B cell (primary cell): ENCODE measurements around the gene SHH. TPM values are rescaled to one million over a fixed set of nuclear protein-coding genes. Genes with fewer than 3 reads are reported as not detected.

Source experiments
- ATAC-seq: fragments of 200-7000 bp; cut with Tn5 transposase; one replicate; pipeline ENCODE4 v1.10.0; 2021; ENCODE audit warnings: low read depth, mild to moderate bottlenecking, moderate number of reproducible peaks, moderate library complexity
- CTCF ChIA-PET: fragments of 350-600 bp; sonication (Branson Sonifier 250); formaldehyde crosslinking; loops from one replicate; lab custom pipeline; 2021; ENCODE audit warnings: antibody characterized with exemption, inconsistent platforms; lab: Charles Lee
- POLR2A ChIA-PET: fragments of 350-600 bp; sonication (Branson Sonifier 250); formaldehyde crosslinking; loops from one replicate; lab custom pipeline; 2021; ENCODE audit warnings: antibody characterized with exemption; lab: Charles Lee
- DNase-seq: peaks from one replicate; pipeline ENCODE4 v3.0.0; 2013
- H2AFZ ChIP-seq: 2 replicates; pipeline ENCODE4 v1.6.1; 2012; ENCODE audit warnings: mild to moderate bottlenecking, low read depth, low read length; ENCODE audit not compliant: insufficient read depth, poor library complexity, severe bottlenecking
- H3K27ac ChIP-seq, 2 donors: 1 replicate in 1 of 2; 2 replicates in 1 of 2; pipeline ENCODE4 v1.5.1; 2012 to 2013; ENCODE audit warnings: low read length in 2 of 2, mild to moderate bottlenecking in 2 of 2, moderate library complexity in 1 of 2
- H3K27me3 ChIP-seq, 4 experiments: fragments of 200-600 bp in 1 of 4; sonication (generic) in 1 of 4; replicated peaks in 1 of 4; 1 replicate in 2 of 4; 2 replicates in 2 of 4; pipeline versions ENCODE4 v1.6.1 to v1.7.0; 2013 to 2016; ENCODE audit warnings: low read length in 3 of 4, mild to moderate bottlenecking in 2 of 4, mixed read lengths in 1 of 4, moderate library complexity in 1 of 4; ENCODE audit not compliant: insufficient read depth in 4 of 4, control insufficient read depth in 3 of 4; ENCODE audit errors: control extremely low read depth in 1 of 4
- H3K36me3 ChIP-seq, 2 experiments: replicated peaks in 1 of 2; 1 replicate in 1 of 2; 2 replicates in 1 of 2; pipeline versions ENCODE4 v1.6.1 to v1.7.1; 2013; ENCODE audit warnings: low read length in 1 of 2; ENCODE audit not compliant: insufficient read depth in 2 of 2, control insufficient read depth in 1 of 2; ENCODE audit errors: control extremely low read depth in 1 of 2, extremely low read depth in 1 of 2
- H3K4me1 ChIP-seq, 2 donors: fragments of 200-600 bp in 1 of 2; sonication (generic) in 1 of 2; 1 replicate in 1 of 2; 2 replicates in 1 of 2; pipeline versions ENCODE4 v1.5.1 to v1.6.1; 2013 to 2017; ENCODE audit warnings: low read length in 2 of 2; ENCODE audit not compliant: control insufficient read depth in 2 of 2, insufficient read depth in 2 of 2
- H3K4me2 ChIP-seq: replicated peaks from 2 replicates; pipeline ENCODE3; 2012; ENCODE audit warnings: mild to moderate bottlenecking, low read depth, low read length; ENCODE audit not compliant: poor library complexity, severe bottlenecking
- H3K4me3 ChIP-seq, 5 experiments: fragments of 200-600 bp in 1 of 5; sonication (generic) in 1 of 5; 1 replicate in 3 of 5; 2 replicates in 2 of 5; pipeline versions ENCODE4 v1.5.1 to v1.7.0; 2011 to 2016; ENCODE audit warnings: low read length in 4 of 5, mild to moderate bottlenecking in 4 of 5, low read depth in 2 of 5, control low read depth in 1 of 5, moderate library complexity in 1 of 5; ENCODE audit not compliant: insufficient read depth in 1 of 5; ENCODE audit errors: control extremely low read depth in 1 of 5, extremely low read depth in 1 of 5
- H3K79me2 ChIP-seq: fragments of 200-600 bp; sonication (generic); one replicate; pipeline ENCODE4 v1.6.0; 2016; ENCODE audit warnings: low read length; ENCODE audit not compliant: control insufficient read depth, insufficient read depth
- H3K9ac ChIP-seq: fragments of 200-600 bp; sonication (generic); 2 replicates; pipeline ENCODE4 v1.6.1; 2017; ENCODE audit warnings: mild to moderate bottlenecking, low read length, moderate library complexity
- H3K9me3 ChIP-seq, 3 donors: one replicate each; pipeline versions ENCODE4 v1.6.1 to v1.7.1; 2013; ENCODE audit warnings: low read length in 2 of 3; ENCODE audit not compliant: control insufficient read depth in 2 of 3, insufficient read depth in 1 of 3; ENCODE audit errors: control extremely low read depth in 1 of 3
- H4K20me1 ChIP-seq: 2 replicates; pipeline ENCODE4 v1.6.0; 2012; ENCODE audit warnings: mild to moderate bottlenecking, low read length; ENCODE audit not compliant: insufficient read depth, control insufficient read depth, poor library complexity, severe bottlenecking
- H3K27ac Mint-ChIP-seq: one replicate; pipeline ENCODE4 v1.8.0; 2021; ENCODE audit warnings: mixed read lengths
- H3K27me3 Mint-ChIP-seq: one replicate; pipeline ENCODE4 v1.8.0; 2021; ENCODE audit warnings: mixed read lengths
- H3K4me1 Mint-ChIP-seq: one replicate; pipeline ENCODE4 v1.8.0; 2021; ENCODE audit warnings: mixed read lengths
- H3K4me3 Mint-ChIP-seq: one replicate; pipeline ENCODE4 v1.8.0; 2021; ENCODE audit warnings: mixed read lengths
- H3K9me3 Mint-ChIP-seq: one replicate; pipeline ENCODE4 v1.8.0; 2022; ENCODE audit warnings: mixed read lengths; ENCODE audit not compliant: insufficient read depth
- CTCF ChIP-seq: fragments of 200-600 bp; IDR thresholded peaks from one replicate; pipeline ENCODE4 v1.8.0; 2022; ENCODE audit warnings: antibody characterized with exemption, mild to moderate bottlenecking
- EZH2 ChIP-seq: IDR thresholded peaks from 2 replicates; pipeline ENCODE4 v1.6.1; 2012; ENCODE audit warnings: borderline replicate concordance, low read depth, mild to moderate bottlenecking, moderate library complexity, low read length; ENCODE audit not compliant: insufficient read depth, poor library complexity, severe bottlenecking
- WGBS: methylation state at CpG from one replicate; pipeline ENCODE4 v1.1.5; 2013; ENCODE audit warnings: missing lambda C conversion rate; ENCODE audit not compliant: insufficient coverage; 5-methylcytosine and 5-hydroxymethylcytosine counted together
- intact Hi-C: fragments of 100-400 bp; cut with micrococcal nuclease; formaldehyde crosslinking; loops from one replicate; pipeline ENCODE4 v1.10.0; 2022
- polyA plus RNA-seq: library from polyadenylated mRNA; depleted of rRNA; stranded (reverse); fragments of >200 nt; gene quantifications from 2 replicates; pipeline ENCODE4 v1.2.3, GENCODE V29; 2012
- total RNA-seq, 2 donors: library from RNA; stranded (reverse); fragments of 120-200 nt in 1 of 2; gene quantifications; 1 replicate in 1 of 2; 2 replicates in 1 of 2; pipeline versions ENCODE4 v1.2.3 to v1.2.4, GENCODE V29; 2013 to 2022

SHH gene
- total and polyA plus RNA-seq, 2 donors (not counting 1 experiment from before 2014, with no cell fraction given) = not detected

- Histone ChIP-seq H4K20me1 (no peaks in the 10 kb centered on the region), H3K79me2 (no peaks in the 10 kb centered on the region), H3K9me3 (no peaks in the 10 kb centered on the region), H3K4me3 (no peak overlapping the region), H3K36me3 (no peaks in the 10 kb centered on the region), H3K4me1 (no peaks in the 10 kb centered on the region), H2AFZ (no peak overlapping the region), H3K9ac (no peak overlapping the region), H3K4me2 (no peak overlapping the region), H3K27me3 (no peaks in the 10 kb centered on the region), H3K27ac (no peak overlapping the region)
- no peak for DNase-seq
- WGBS = 80% methylated on average over 1 of the region's 3 CpGs
- no peak for ATAC-seq
- Mint-ChIP-seq H3K4me3 (no peak overlapping the region), H3K4me1 (no peaks in the 10 kb centered on the region), H3K9me3 (no peaks in the 10 kb centered on the region), H3K27me3 (peaks cover 6% of the 10 kb centered on the region), H3K27ac (no peak overlapping the region)
- no peak for TF ChIP-seq CTCF
- TF ChIP-seq EZH2 = no peak
- ChIA-PET CTCF (no interaction called here), POLR2A (no interaction called here)
- intact Hi-C loops = no loop called here
Observed at GRCh38 chr7:155837126-155837479, 24.8 kb upstream of the SHH start.

- Histone ChIP-seq H3K4me2 (no peak overlapping the region), H3K9me3 (no peaks in the 10 kb centered on the region), H3K79me2 (no peaks in the 10 kb centered on the region), H3K27ac (no peak overlapping the region), H3K4me3 (no peak overlapping the region), H4K20me1 (no peaks in the 10 kb centered on the region), H3K36me3 (no peaks in the 10 kb centered on the region), H3K9ac (no peak overlapping the region), H2AFZ (no peak overlapping the region), H3K4me1 (no peaks in the 10 kb centered on the region), H3K27me3 (no peaks in the 10 kb centered on the region)
- POLR2A ChIA-PET = no interaction called here
- peaks cover 3% of the 10 kb centered on the region for H3K27me3 Mint-ChIP-seq
- H3K27ac Mint-ChIP-seq = no peak overlapping the region
- TF ChIP-seq CTCF (no peak), EZH2 (no peak)
- no peaks in the 10 kb centered on the region for H3K4me1 Mint-ChIP-seq
- no peak for DNase-seq
- intact Hi-C loops = no loop called here
- H3K4me3 Mint-ChIP-seq = no peak overlapping the region
- 82% methylated on average over 20 of the region's 28 CpGs for WGBS
- CTCF ChIA-PET = no interaction called here
- ATAC-seq = no peak
- H3K9me3 Mint-ChIP-seq = no peaks in the 10 kb centered on the region
Observed at GRCh38 chr7:155836216-155837125, 24.2 kb upstream of the SHH start.
